GM12878 (cell line): ENCODE data around the gene GSG1L2. TPM values are rescaled to one million over a fixed set of nuclear protein-coding genes. Genes with fewer than 3 reads are reported as not detected.

ENCODE experiments used
- ATAC-seq: fragments of 200-7000 bp; cut with Tn5 transposase; 3 replicates; pipeline ENCODE4 v1.9.1; 2020; ENCODE audit warnings: mild to moderate bottlenecking, moderate library complexity
- BruUV-seq: library from RNA; stranded (reverse); fragments of 400-500 nt; replicated peaks from 2 replicates; lab custom pipeline; 2021; lab: Mats Ljungman, UMichigan
- CTCF ChIA-PET: fragments of 300-600 bp; sonication (Branson Sonifier 250); formaldehyde crosslinking; extraction: SDS; loops from one replicate; lab custom pipeline; 2021; ENCODE audit warnings: inconsistent platforms; lab: Yijun Ruan, JAX
- POLR2A ChIA-PET: fragments of 350-600 bp; formaldehyde crosslinking; extraction: SDS; loops from one replicate; lab custom pipeline; 2021; ENCODE audit warnings: inconsistent platforms; lab: Charles Lee
- RAD21 ChIA-PET: fragments of 300-600 bp; sonication (Branson Sonifier 250); formaldehyde crosslinking; loops from one replicate; lab custom pipeline; 2023; ENCODE audit warnings: antibody characterized with exemption; ENCODE audit not compliant: unreplicated experiment; lab: Charles Lee
- SMC1A ChIA-PET: fragments of 300-600 bp; sonication (Branson Sonifier 250); formaldehyde crosslinking; loops from one replicate; lab custom pipeline; 2023; ENCODE audit not compliant: unreplicated experiment, uncharacterized antibody; lab: Charles Lee
- DNase-seq: peaks from one replicate; pipeline ENCODE4 v3.0.0-alpha.2; 2011; ENCODE audit warnings: low read depth, low spot score
- FAIRE-seq: peaks from 3 replicates; lab custom pipeline; 2011; peaks lifted over from hg19 to GRCh38; lab: Jason Lieb, UNC
- H2AFZ ChIP-seq: 2 replicates; pipeline ENCODE4 v1.6.0; 2011; ENCODE audit warnings: low read depth, low read length, control low read depth; ENCODE audit not compliant: control insufficient read depth
- H3K27ac ChIP-seq: 2 replicates; pipeline ENCODE4 v1.5.1; 2011; ENCODE audit warnings: control low read depth; ENCODE audit not compliant: control insufficient read depth, insufficient read depth
- H3K27me3 ChIP-seq, 2 experiments: replicated peaks in 1 of 2; 2 replicates each; pipeline versions ENCODE4 v1.6.0 to v1.6.1; 2011; ENCODE audit warnings: low read length in 1 of 2; ENCODE audit not compliant: control insufficient read depth in 2 of 2, insufficient read depth in 2 of 2
- H3K36me3 ChIP-seq, 2 experiments: 2 replicates each; pipeline ENCODE4 v1.5.1; 2011; ENCODE audit warnings: low read length in 1 of 2; ENCODE audit not compliant: control insufficient read depth in 2 of 2, insufficient read depth in 2 of 2
- H3K4me1 ChIP-seq: 2 replicates; pipeline ENCODE4 v1.6.1; 2011; ENCODE audit warnings: mild to moderate bottlenecking, low read length, moderate library complexity, mixed read lengths; ENCODE audit not compliant: control insufficient read depth, insufficient read depth
- H3K4me2 ChIP-seq: 2 replicates; pipeline ENCODE4 v1.6.0; 2011; ENCODE audit warnings: control low read depth; ENCODE audit not compliant: control insufficient read depth, insufficient read depth
- H3K4me3 ChIP-seq: fragments of 200-600 bp; sonication (generic); 2 replicates; pipeline ENCODE4 v1.5.1; 2016
- H3K79me2 ChIP-seq: 2 replicates; pipeline ENCODE4 v1.6.0; 2011; ENCODE audit warnings: low read length; ENCODE audit not compliant: control insufficient read depth, insufficient read depth
- H3K9ac ChIP-seq: 2 replicates; pipeline ENCODE4 v1.8.0; 2011; ENCODE audit warnings: low read length, control low read depth, mixed read lengths; ENCODE audit not compliant: control insufficient read depth, insufficient read depth
- H3K9me3 ChIP-seq: replicated peaks from 3 replicates; pipeline ENCODE4 v1.5.1; 2011; ENCODE audit warnings: mild to moderate bottlenecking, low read length; ENCODE audit not compliant: control insufficient read depth, insufficient read depth
- H4K20me1 ChIP-seq: 2 replicates; pipeline ENCODE4 v1.6.0; 2011; ENCODE audit not compliant: control insufficient read depth, insufficient read depth
- CREB1 ChIP-seq: IDR thresholded peaks from 2 replicates; pipeline ENCODE4 v1.6.1; 2012; ENCODE audit warnings: low read depth, mild to moderate bottlenecking, inconsistent platforms
- IKZF2 ChIP-seq, 2 experiments: fragments of 450-650 bp; IDR thresholded peaks; 2 replicates each; pipeline ENCODE4 v1.6.1; 2017; ENCODE audit warnings: mild to moderate bottlenecking in 2 of 2, moderate library complexity in 2 of 2
- JUND ChIP-seq: IDR thresholded peaks from 2 replicates; pipeline ENCODE4 v1.6.1; 2012; ENCODE audit warnings: low read depth, mild to moderate bottlenecking, low read length, improper control_type of control experiment, moderate library complexity
- MEF2A ChIP-seq: IDR thresholded peaks from 2 replicates; pipeline ENCODE4 v1.6.1; 2011; ENCODE audit warnings: low read depth, mild to moderate bottlenecking, low read length, moderate library complexity; ENCODE audit not compliant: insufficient read depth
- MYC ChIP-seq: IDR thresholded peaks from 2 replicates; pipeline ENCODE4 v1.6.1; 2011; ENCODE audit warnings: mild to moderate bottlenecking, low read length, moderate library complexity, inconsistent platforms; ENCODE audit not compliant: insufficient read depth, insufficient replicate concordance, insufficient read length, severe bottlenecking
- NBN ChIP-seq: fragments of 450-650 bp; IDR thresholded peaks from 2 replicates; pipeline ENCODE4 v1.6.1; 2016
- NRF1 ChIP-seq: conservative IDR thresholded peaks from 2 replicates; pipeline ENCODE4 v1.6.1; 2011; ENCODE audit warnings: mild to moderate bottlenecking, low read depth, low read length, improper control_type of control experiment
- POU2F2 ChIP-seq: IDR thresholded peaks from 3 replicates; pipeline ENCODE4 v1.6.1; 2011; ENCODE audit warnings: low read depth, mild to moderate bottlenecking, low read length, borderline replicate concordance
- RAD21 ChIP-seq: IDR thresholded peaks from 2 replicates; pipeline ENCODE4 v1.6.1; 2011; ENCODE audit warnings: mild to moderate bottlenecking, low read depth, low read length, moderate library complexity; ENCODE audit not compliant: insufficient read depth
- SMC3 ChIP-seq: IDR thresholded peaks from 2 replicates; pipeline ENCODE4 v1.6.1; 2011; ENCODE audit warnings: low read length, improper control_type of control experiment, borderline replicate concordance
- SREBF1 ChIP-seq: IDR thresholded peaks from 2 replicates; pipeline ENCODE4 v1.6.1; 2012; ENCODE audit warnings: mild to moderate bottlenecking, low read length
- ZBTB33 ChIP-seq: fragments of 450-650 bp; IDR thresholded peaks from 2 replicates; pipeline ENCODE4 v1.6.1; 2017; ENCODE audit warnings: mild to moderate bottlenecking
- ZNF207 ChIP-seq: fragments of 450-650 bp; IDR thresholded peaks from 2 replicates; pipeline ENCODE4 v1.6.1; 2014; ENCODE audit warnings: antibody characterized with exemption, mild to moderate bottlenecking, borderline replicate concordance
- ZNF687 ChIP-seq: fragments of 450-650 bp; IDR thresholded peaks from 2 replicates; pipeline ENCODE4 v1.6.1; 2017; ENCODE audit warnings: mild to moderate bottlenecking, moderate library complexity
- WGBS: methylation state at CpG from one replicate; pipeline ENCODE4 v1.1.6; 2016; ENCODE audit warnings: low lambda C conversion rate; ENCODE audit not compliant: insufficient replicate concordance, insufficient coverage; ENCODE audit errors: missing lambda C conversion rate; 5-methylcytosine and 5-hydroxymethylcytosine counted together
- in situ Hi-C: fragments of 300-500 bp; cut with MboI; formaldehyde crosslinking; loops from 9 replicates; pipeline ENCODE4 v1.14.3; 2018; ENCODE audit warnings: mixed read lengths
- intact Hi-C: fragments of 100-400 bp; cut with micrococcal nuclease; formaldehyde crosslinking; loops from one replicate; pipeline ENCODE4 v1.14.2; 2022; ENCODE audit not compliant: unreplicated experiment
- polyA plus RNA-seq, 11 experiments: library from polyadenylated mRNA; depleted of rRNA in 4 of 11; unstranded in 6 of 11; stranded (reverse) in 5 of 11; fragments of >200 nt; fragmentation: Nextera tagmentation in 4 of 11; fragmentation: Illumina TruSeq in 1 of 11; extraction: Ambion mirVana in 4 of 11; extraction: Trizol in 1 of 11; gene quantifications; 1 replicate in 1 of 11; 2 replicates in 10 of 11; pipeline versions ENCODE4 v1.2.1 to v1.2.3, GENCODE V29; 2011 to 2016; ENCODE audit warnings: inconsistent platforms in 2 of 11, missing spikeins in 2 of 11, low read depth in 1 of 11
- total RNA-seq, 4 experiments: library from RNA; depleted of rRNA in 3 of 4; stranded (reverse); fragments of >200 nt in 3 of 4; fragmentation: Illumina TruSeq in 1 of 4; extraction: Trizol in 1 of 4; gene quantifications; 2 replicates each; pipeline versions ENCODE4 v1.2.1 to v1.2.3, GENCODE V29; 2013 to 2021
- TF ChIP-seq, protein P1 (sequence below): IDR thresholded peaks from 2 replicates; pipeline ENCODE4 v1.6.1; 2011; ENCODE audit warnings: mild to moderate bottlenecking, low read depth, low read length, moderate library complexity; ENCODE audit not compliant: insufficient replicate concordance
- TF ChIP-seq, protein P2 (sequence below): fragments of 450-650 bp; IDR thresholded peaks from 2 replicates; pipeline ENCODE4 v1.6.1; 2016; ENCODE audit warnings: mild to moderate bottlenecking

GSG1L2 gene
- total and polyA plus RNA-seq, 10 of the 15 experiments (the other 5 are each of a cell fraction or from before 2014, with no cell fraction given): not detected

DNA sequence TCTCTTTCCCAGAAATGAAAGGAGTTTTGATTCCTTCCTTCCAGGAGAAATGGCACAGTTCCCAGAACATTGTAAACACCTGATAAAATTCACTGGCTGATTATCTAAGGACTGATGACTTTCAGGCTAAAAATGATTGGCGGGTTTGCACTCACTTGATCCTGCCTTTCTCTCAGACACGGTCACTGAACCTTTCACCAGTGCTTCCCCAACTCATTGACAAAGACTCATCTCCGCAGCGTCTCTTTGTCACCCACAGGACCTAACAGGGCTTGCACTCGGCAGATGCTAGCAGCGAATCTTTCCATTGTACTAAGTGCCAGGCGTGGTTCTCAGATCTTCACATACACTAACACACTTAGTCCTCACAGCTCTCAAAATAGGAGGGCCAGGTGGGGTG is 23.2 kb downstream of the GSG1L2 start:
- Histone ChIP-seq H3K36me3 (no peaks in the 10 kb centered on the region), H3K9ac (no peak overlapping the region), H3K9me3 (no peaks in the 10 kb centered on the region), H4K20me1 (no peaks in the 10 kb centered on the region), H3K27me3 (no peaks in the 10 kb centered on the region), H3K79me2 (no peaks in the 10 kb centered on the region), H3K27ac (no peak overlapping the region), H3K4me2 (no peak overlapping the region), H3K4me3 (no peak overlapping the region), H2AFZ (no peak overlapping the region), H3K4me1 (no peaks in the 10 kb centered on the region)
- in situ Hi-C loops: no loop called here
- RAD21 ChIA-PET: no interaction called here
- no peak for DNase-seq
- no TSS peak for BruUV-seq
- POLR2A ChIA-PET: no interaction called here
- SMC1A ChIA-PET: no interaction called here
- CTCF ChIA-PET: no interaction called here
- ATAC-seq: no peak
- WGBS: 53% methylated on average over 7 of the region's 7 CpGs
- no peak for FAIRE-seq
- intact Hi-C loops: no loop called here
- TF ChIP-seq ZNF687: no peak
- TF ChIP-seq JUND: no peak
- no peak for TF ChIP-seq CREB1
- TF ChIP-seq, protein P1, sequence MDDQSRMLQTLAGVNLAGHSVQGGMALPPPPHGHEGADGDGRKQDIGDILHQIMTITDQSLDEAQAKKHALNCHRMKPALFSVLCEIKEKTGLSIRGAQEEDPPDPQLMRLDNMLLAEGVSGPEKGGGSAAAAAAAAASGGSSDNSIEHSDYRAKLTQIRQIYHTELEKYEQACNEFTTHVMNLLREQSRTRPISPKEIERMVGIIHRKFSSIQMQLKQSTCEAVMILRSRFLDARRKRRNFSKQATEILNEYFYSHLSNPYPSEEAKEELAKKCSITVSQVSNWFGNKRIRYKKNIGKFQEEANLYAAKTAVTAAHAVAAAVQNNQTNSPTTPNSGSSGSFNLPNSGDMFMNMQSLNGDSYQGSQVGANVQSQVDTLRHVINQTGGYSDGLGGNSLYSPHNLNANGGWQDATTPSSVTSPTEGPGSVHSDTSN: no peak
- TF ChIP-seq ZBTB33: no peak
- TF ChIP-seq ZNF207: no peak
- TF ChIP-seq NRF1: no peak
- TF ChIP-seq, protein P2, sequence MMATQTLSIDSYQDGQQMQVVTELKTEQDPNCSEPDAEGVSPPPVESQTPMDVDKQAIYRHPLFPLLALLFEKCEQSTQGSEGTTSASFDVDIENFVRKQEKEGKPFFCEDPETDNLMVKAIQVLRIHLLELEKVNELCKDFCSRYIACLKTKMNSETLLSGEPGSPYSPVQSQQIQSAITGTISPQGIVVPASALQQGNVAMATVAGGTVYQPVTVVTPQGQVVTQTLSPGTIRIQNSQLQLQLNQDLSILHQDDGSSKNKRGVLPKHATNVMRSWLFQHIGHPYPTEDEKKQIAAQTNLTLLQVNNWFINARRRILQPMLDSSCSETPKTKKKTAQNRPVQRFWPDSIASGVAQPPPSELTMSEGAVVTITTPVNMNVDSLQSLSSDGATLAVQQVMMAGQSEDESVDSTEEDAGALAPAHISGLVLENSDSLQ: no peak
- no peak for TF ChIP-seq RAD21
- no peak for TF ChIP-seq NBN
- TF ChIP-seq SREBF1: no peak
- TF ChIP-seq MYC: no peak
- TF ChIP-seq SMC3: no peak
- no peak for TF ChIP-seq POU2F2
- TF ChIP-seq IKZF2 (IDR thresholded peaks at IDR 0.05): no peak
- no peak for TF ChIP-seq MEF2A
